ENCODE data around the gene RAB11FIP4. TPM values are rescaled to one million over a fixed set of nuclear protein-coding genes. Genes with fewer than 3 reads are reported as not detected.

The RAB11FIP4 gene
- total and polyA plus RNA-seq, 7 donors, result 0.66 to 32.5 (median 1.8) TPM

- Histone ChIP-seq H3K4me3 (no peak overlapping the region), H3K36me3 (no peaks in the 10 kb centered on the region), H3K9me3 (no peaks in the 10 kb centered on the region), H3K27me3 (no peaks in the 10 kb centered on the region), H3K27ac (no peak overlapping the region), H3K4me1 (peaks cover 0 to 12% (median 11%) of the 10 kb centered on the region in 4 donors)
- no peak for DNase-seq
- 93 to 95% methylated on average over 10 of the region's 10 CpGs for WGBS, 2 donors
- TF ChIP-seq POLR2A (IDR thresholded peaks at IDR 0.05), result no peak
- no peak for TF ChIP-seq CTCF (IDR thresholded peaks at IDR 0.05)
- TF ChIP-seq EP300 (IDR thresholded peaks at IDR 0.05), result no peak
- no peak for TF ChIP-seq POLR2AphosphoS5 (IDR thresholded peaks at IDR 0.05)
- intact Hi-C loops (cut with DNase I), result no loop called here
These were observed 141.1 kb downstream of the RAB11FIP4 start for GRCh38 chr17:31532526-31532925.

GRCh38 chr17:31533546-31534155, 142.2 kb downstream of the RAB11FIP4 start:
- no peaks in the 10 kb centered on the region for H3K36me3 ChIP-seq
- TF ChIP-seq EP300 (IDR thresholded peaks at IDR 0.05) (no peak), CTCF (IDR thresholded peaks at IDR 0.05) (peak in 2 of 4 experiments; percentile 15 to 26)
- no peak for DNase-seq
- H3K27me3 ChIP-seq, result no peaks in the 10 kb centered on the region
- H3K9me3 ChIP-seq, result no peaks in the 10 kb centered on the region
- intact Hi-C loops (cut with DNase I), result no loop called here
- 31 to 34% methylated on average over 10 of the region's 10 CpGs for WGBS, 2 donors
- no peak overlapping the region for H3K4me3 ChIP-seq
- peaks cover 0 to 20% (median 19%) of the 10 kb centered on the region in 4 donors for H3K4me1 ChIP-seq
- no peak overlapping the region for H3K27ac ChIP-seq

- no peak for TF ChIP-seq EP300 (IDR thresholded peaks at IDR 0.05)
- TF ChIP-seq CTCF (IDR thresholded peaks at IDR 0.05), result no peak
- no peak for TF ChIP-seq POLR2AphosphoS5 (IDR thresholded peaks at IDR 0.05)
- TF ChIP-seq POLR2A (IDR thresholded peaks at IDR 0.05), result no peak
- no peak overlapping the region for H3K27ac ChIP-seq
- no peak overlapping the region for H3K4me3 ChIP-seq
- no peaks in the 10 kb centered on the region for H3K27me3 ChIP-seq
- no peak for DNase-seq
- 81 to 86% methylated on average over 10 of the region's 10 CpGs for WGBS, 2 donors
- no peaks in the 10 kb centered on the region for H3K36me3 ChIP-seq
- peaks cover 0 to 20% (median 19%) of the 10 kb centered on the region in 4 donors for H3K4me1 ChIP-seq
- intact Hi-C loops (cut with DNase I), result no loop called here
- no peaks in the 10 kb centered on the region for H3K9me3 ChIP-seq
These were observed 142.9 kb downstream of the RAB11FIP4 start for GRCh38 chr17:31534223-31534888.

- no peaks in the 10 kb centered on the region for H3K27me3 ChIP-seq
- H3K4me3 ChIP-seq, result no peak overlapping the region
- H3K27ac ChIP-seq, result no peak overlapping the region
- TF ChIP-seq POLR2AphosphoS5 (IDR thresholded peaks at IDR 0.05) (no peak), EP300 (IDR thresholded peaks at IDR 0.05) (no peak), CTCF (IDR thresholded peaks at IDR 0.05) (no peak), POLR2A (IDR thresholded peaks at IDR 0.05) (no peak)
- intact Hi-C loops (cut with DNase I), result no loop called here
- no peak for DNase-seq
- no peaks in the 10 kb centered on the region for H3K9me3 ChIP-seq
- H3K4me1 ChIP-seq, result peaks cover 0 to 20% (median 19%) of the 10 kb centered on the region in 4 donors
- H3K36me3 ChIP-seq, result no peaks in the 10 kb centered on the region
- 46 to 75% methylated on average over 2 of the region's 2 CpGs for WGBS, 2 donors
These were observed 144.1 kb downstream of the RAB11FIP4 start for GRCh38 chr17:31535581-31535981.
